Measurements from ENCODE around the gene BABAM2.

BABAM2 gene

DNA sequence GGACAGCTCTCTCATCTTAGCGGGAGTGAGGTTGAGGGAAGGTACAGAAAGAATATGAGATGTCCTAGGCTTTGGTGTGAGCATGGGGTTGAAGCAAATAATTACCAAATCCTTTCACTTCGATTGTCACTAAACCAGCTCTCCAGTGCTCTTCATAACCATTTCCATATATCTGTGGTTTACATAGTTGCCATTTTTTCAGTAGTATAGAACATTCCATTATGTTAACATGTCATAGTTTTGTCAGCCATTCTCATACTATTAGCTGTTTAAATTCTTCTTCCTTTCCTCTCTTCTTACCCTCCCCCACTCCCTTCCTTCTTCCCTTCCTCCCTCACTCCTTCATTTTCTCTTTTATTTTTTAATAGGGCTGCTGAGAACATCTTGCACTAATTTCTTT lies 205.9 kb downstream of the BABAM2 start:
- H3K27ac ChIP-seq = no peak overlapping the region
- H3K4me3 ChIP-seq (ENCODE audit: low read depth, low read length) = no peak overlapping the region
- no peak overlapping the region for H2AFZ ChIP-seq
- H3K36me3 ChIP-seq (ENCODE audit: control insufficient read depth, insufficient read depth, low read length) = no peaks in the 10 kb centered on the region
- H3K9ac ChIP-seq = no peak overlapping the region
- H3K79me2 ChIP-seq = no peaks in the 10 kb centered on the region
- H3K4me2 ChIP-seq (ENCODE audit: low read length) = no peak overlapping the region
- TF ChIP-seq, protein P1, sequence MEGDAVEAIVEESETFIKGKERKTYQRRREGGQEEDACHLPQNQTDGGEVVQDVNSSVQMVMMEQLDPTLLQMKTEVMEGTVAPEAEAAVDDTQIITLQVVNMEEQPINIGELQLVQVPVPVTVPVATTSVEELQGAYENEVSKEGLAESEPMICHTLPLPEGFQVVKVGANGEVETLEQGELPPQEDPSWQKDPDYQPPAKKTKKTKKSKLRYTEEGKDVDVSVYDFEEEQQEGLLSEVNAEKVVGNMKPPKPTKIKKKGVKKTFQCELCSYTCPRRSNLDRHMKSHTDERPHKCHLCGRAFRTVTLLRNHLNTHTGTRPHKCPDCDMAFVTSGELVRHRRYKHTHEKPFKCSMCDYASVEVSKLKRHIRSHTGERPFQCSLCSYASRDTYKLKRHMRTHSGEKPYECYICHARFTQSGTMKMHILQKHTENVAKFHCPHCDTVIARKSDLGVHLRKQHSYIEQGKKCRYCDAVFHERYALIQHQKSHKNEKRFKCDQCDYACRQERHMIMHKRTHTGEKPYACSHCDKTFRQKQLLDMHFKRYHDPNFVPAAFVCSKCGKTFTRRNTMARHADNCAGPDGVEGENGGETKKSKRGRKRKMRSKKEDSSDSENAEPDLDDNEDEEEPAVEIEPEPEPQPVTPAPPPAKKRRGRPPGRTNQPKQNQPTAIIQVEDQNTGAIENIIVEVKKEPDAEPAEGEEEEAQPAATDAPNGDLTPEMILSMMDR (IDR thresholded peaks at IDR 0.05) = no peak
- no peaks in the 10 kb centered on the region for H3K4me1 ChIP-seq
- H3K9me3 ChIP-seq (ENCODE audit: control insufficient read depth, low read length) = no peaks in the 10 kb centered on the region
- H3K27me3 ChIP-seq (ENCODE audit: control insufficient read depth, insufficient read depth, low read length) = no peaks in the 10 kb centered on the region

GRCh38 chr2:28098501-28099225 lies 208.1 kb downstream of the BABAM2 start:
- Histone ChIP-seq H3K9me3 (ENCODE audit: control insufficient read depth, low read length) (no peaks in the 10 kb centered on the region), H3K27me3 (ENCODE audit: control insufficient read depth, insufficient read depth, low read length) (no peaks in the 10 kb centered on the region), H3K4me2 (ENCODE audit: low read length) (no peak overlapping the region), H3K36me3 (ENCODE audit: control insufficient read depth, insufficient read depth, low read length) (no peaks in the 10 kb centered on the region), H2AFZ (no peak overlapping the region), H3K9ac (no peak overlapping the region), H3K79me2 (no peaks in the 10 kb centered on the region), H3K4me1 (no peaks in the 10 kb centered on the region), H3K27ac (no peak overlapping the region), H3K4me3 (ENCODE audit: low read depth, low read length) (no peak overlapping the region)
- TF ChIP-seq, protein P1 (IDR thresholded peaks at IDR 0.05) = no peak

DNA sequence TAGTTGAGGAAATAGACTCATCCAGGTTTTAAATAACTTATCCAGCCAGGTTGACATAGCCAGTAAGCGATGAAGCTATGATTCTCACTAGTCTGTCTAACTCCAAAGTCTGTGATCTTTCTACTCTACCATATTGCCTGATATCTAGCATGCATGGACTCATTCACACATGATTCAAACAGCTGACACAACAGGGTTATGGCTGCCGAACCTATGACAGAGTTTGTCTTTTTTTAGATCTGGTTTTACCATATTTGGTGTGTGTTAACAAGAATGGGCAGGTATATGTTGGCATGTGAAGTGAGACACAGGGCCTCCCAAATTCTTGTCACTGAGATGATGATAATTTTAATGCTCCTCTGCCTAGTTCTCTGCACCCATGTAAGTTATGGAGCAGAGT lies 210.6 kb downstream of the BABAM2 start:
- TF ChIP-seq, protein P1 (IDR thresholded peaks at IDR 0.05) = no peak
- H3K4me2 ChIP-seq (ENCODE audit: low read length) = no peak overlapping the region
- H3K27ac ChIP-seq = no peak overlapping the region

DNA sequence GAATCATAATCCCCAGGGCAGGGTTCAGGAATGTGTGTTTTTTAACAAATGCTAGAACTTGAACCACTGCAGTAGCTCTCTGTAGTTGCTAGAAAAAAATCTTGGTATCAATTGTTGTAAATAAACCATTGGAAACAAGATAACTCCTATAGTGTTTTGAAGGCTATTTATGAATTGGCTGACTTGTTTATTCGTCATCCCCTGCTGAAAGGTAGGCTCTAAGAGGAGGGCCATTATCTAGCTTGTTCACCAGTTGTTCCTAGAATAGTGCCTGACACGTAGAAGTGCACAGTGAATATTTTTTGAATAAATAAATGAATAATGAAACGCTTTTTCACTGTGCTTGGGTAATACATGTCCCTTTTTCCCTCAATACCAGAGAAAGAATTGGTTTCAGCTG lies 211.4 kb downstream of the BABAM2 start:
- Histone ChIP-seq H3K9me3 (ENCODE audit: control insufficient read depth, low read length) (no peaks in the 10 kb centered on the region), H3K79me2 (no peaks in the 10 kb centered on the region), H3K36me3 (ENCODE audit: control insufficient read depth, insufficient read depth, low read length) (no peaks in the 10 kb centered on the region), H3K4me2 (ENCODE audit: low read length) (no peak overlapping the region), H3K4me1 (no peaks in the 10 kb centered on the region), H3K9ac (no peak overlapping the region), H2AFZ (no peak overlapping the region), H3K27me3 (ENCODE audit: control insufficient read depth, insufficient read depth, low read length) (no peaks in the 10 kb centered on the region), H3K4me3 (ENCODE audit: low read depth, low read length) (no peak overlapping the region), H3K27ac (peak overlapping the region; percentile 3)
- TF ChIP-seq, protein P1 (IDR thresholded peaks at IDR 0.05) = no peak

More for the DNA sequence above, 210.6 kb downstream of the BABAM2 start:
- Histone ChIP-seq H3K4me3 (ENCODE audit: low read depth, low read length) (no peak overlapping the region), H3K9me3 (ENCODE audit: control insufficient read depth, low read length) (no peaks in the 10 kb centered on the region), H3K27me3 (ENCODE audit: control insufficient read depth, insufficient read depth, low read length) (no peaks in the 10 kb centered on the region), H3K36me3 (ENCODE audit: control insufficient read depth, insufficient read depth, low read length) (no peaks in the 10 kb centered on the region), H2AFZ (no peak overlapping the region), H3K79me2 (no peaks in the 10 kb centered on the region), H3K4me1 (no peaks in the 10 kb centered on the region), H3K9ac (no peak overlapping the region)

DNA sequence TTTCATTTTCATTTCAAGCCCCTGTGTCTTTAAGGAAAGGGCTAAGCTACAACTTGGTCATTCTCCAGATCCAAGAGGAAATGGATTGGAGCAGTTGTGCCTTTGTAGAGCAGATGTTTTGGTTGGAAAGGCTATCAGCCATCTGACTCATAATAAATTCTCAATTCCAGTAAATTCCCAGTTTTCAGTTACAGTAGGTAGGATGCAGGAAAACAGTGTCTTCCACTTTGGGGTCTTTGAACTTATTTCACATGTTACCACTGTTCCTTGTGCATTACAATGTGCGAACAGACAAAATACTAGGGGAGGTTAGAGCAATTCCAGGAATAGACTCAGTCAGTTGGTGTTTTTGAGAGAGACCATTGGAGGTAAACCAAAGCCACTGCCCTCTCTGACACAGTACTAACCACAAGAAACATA lies 211.9 kb downstream of the BABAM2 start:
- TF ChIP-seq, protein P1 (IDR thresholded peaks at IDR 0.05) = no peak
- Histone ChIP-seq H3K36me3 (ENCODE audit: control insufficient read depth, insufficient read depth, low read length) (no peaks in the 10 kb centered on the region), H2AFZ (no peak overlapping the region), H3K27ac (peak overlapping the region; percentile 3), H3K4me1 (no peaks in the 10 kb centered on the region), H3K79me2 (no peaks in the 10 kb centered on the region), H3K4me2 (ENCODE audit: low read length) (no peak overlapping the region), H3K9me3 (ENCODE audit: control insufficient read depth, low read length) (no peaks in the 10 kb centered on the region), H3K4me3 (ENCODE audit: low read depth, low read length) (no peak overlapping the region), H3K27me3 (ENCODE audit: control insufficient read depth, insufficient read depth, low read length) (no peaks in the 10 kb centered on the region), H3K9ac (no peak overlapping the region)

All from parathyroid adenoma (tissue), 2 donors.